Measurements from ENCODE around the gene PPP2R2C.

DNA sequence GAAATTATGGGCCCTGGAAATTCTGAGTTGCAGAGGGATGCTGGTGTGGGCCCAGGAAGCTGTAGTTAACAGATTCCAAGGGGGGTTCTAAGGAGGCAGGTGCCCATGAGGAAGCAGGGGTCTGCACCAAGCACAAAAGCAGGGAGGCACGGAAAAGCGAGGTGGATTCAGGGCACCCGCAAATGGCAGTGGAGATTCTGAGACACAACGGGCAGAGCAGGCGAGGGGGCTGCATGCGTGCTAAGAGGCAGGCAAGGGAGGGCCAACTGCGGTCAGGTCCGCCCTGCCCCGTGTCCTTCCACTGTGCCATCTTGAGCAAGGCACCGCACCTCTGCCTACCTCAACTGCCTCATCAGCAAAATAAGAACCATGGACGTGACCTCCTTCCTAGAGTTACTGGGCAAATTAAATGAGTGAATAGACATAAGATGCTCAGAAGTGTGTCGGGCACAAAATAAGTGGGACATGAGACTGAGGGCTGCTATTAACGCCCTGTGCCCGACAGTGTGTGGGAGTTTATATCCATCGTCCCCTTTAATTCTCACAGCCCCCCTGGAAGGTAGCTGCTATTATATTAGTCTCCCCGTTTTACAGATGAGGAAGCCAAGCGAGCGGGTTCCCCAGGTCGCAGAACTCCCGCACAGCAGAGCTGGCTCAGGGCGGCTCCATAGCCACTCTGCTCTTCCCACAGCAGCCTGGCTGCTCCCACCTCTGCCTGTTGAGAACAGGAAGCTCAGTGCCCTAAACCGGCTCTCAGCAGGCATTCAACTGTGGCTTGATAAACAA, 67.6 kb downstream of the PPP2R2C start:
- TF ChIP-seq TAF1 (IDR thresholded peaks at IDR 0.05; ENCODE audit: low read depth, low read length), result no peak
- TF ChIP-seq POLR2A (IDR thresholded peaks at IDR 0.05; ENCODE audit: low read depth, low read length), result no peak
- TF ChIP-seq SPI1 (IDR thresholded peaks at IDR 0.05; ENCODE audit: low read depth, low read length), result no peak
- TF ChIP-seq POLR2AphosphoS5 (IDR thresholded peaks at IDR 0.05; ENCODE audit: low read depth, low read length), result no peak
